A673 (cell line): ENCODE measurements around the gene TTC16.

Experiments
- EZH2 ChIP-seq: fragments of 200-600 bp; sonication (generic); IDR thresholded peaks from 2 replicates; pipeline ENCODE4 v1.6.1; 2017; ENCODE audit warnings: borderline replicate concordance, low read depth, mild to moderate bottlenecking, mixed read lengths, antibody characterized with exemption, low read length; ENCODE audit not compliant: poor library complexity, severe bottlenecking
- TF ChIP-seq, protein P1 (sequence below): fragments of 300-800, 200-600 bp; sonication (generic); conservative IDR thresholded peaks from 2 replicates; pipeline ENCODE4 v1.5.1; 2017; ENCODE audit warnings: low read depth, mild to moderate bottlenecking, antibody characterized with exemption, low read length, moderate library complexity, mixed read lengths

- TF ChIP-seq, protein P1, sequence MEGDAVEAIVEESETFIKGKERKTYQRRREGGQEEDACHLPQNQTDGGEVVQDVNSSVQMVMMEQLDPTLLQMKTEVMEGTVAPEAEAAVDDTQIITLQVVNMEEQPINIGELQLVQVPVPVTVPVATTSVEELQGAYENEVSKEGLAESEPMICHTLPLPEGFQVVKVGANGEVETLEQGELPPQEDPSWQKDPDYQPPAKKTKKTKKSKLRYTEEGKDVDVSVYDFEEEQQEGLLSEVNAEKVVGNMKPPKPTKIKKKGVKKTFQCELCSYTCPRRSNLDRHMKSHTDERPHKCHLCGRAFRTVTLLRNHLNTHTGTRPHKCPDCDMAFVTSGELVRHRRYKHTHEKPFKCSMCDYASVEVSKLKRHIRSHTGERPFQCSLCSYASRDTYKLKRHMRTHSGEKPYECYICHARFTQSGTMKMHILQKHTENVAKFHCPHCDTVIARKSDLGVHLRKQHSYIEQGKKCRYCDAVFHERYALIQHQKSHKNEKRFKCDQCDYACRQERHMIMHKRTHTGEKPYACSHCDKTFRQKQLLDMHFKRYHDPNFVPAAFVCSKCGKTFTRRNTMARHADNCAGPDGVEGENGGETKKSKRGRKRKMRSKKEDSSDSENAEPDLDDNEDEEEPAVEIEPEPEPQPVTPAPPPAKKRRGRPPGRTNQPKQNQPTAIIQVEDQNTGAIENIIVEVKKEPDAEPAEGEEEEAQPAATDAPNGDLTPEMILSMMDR, result no peak
- no peak for TF ChIP-seq EZH2
Measured at GRCh38 chr9:127723013-127723412, 7.1 kb downstream of the TTC16 start.
